ENCODE measurements around the gene PPP4R2.
A peak's percentile ranks its signal among the peaks of the same experiment; 100 is the strongest.
"Not testable (repeated sequence)": the region's sequence is repeated elsewhere in the genome, so short reads cannot be mapped to it uniquely, and the experiment has no call there.

The PPP4R2 gene

GRCh38 chr3:73026111-73026759 is 29.6 kb downstream of the PPP4R2 start:
- no peak for DNase-seq

- DNase-seq, result no peak
Observed at GRCh38 chr3:73026760-73027113, 30.1 kb downstream of the PPP4R2 start.

GRCh38 chr3:73028803-73029202 is 32.2 kb downstream of the PPP4R2 start:
- no peak for DNase-seq

GRCh38 chr3:73029321-73029796 is 32.7 kb downstream of the PPP4R2 start:
- peak; percentile 17 for DNase-seq

GRCh38 chr3:73030073-73030597 is 33.5 kb downstream of the PPP4R2 start:
- DNase-seq, result no peak

GRCh38 chr3:73031573-73032103 is 35.0 kb downstream of the PPP4R2 start:
- DNase-seq, result no peak

GRCh38 chr3:73036694-73037591 is 40.3 kb downstream of the PPP4R2 start:
- DNase-seq, result no peak

GRCh38 chr3:73041537-73041936 is 44.9 kb downstream of the PPP4R2 start:
- no peak for DNase-seq

GRCh38 chr3:73043414-73043813 is 46.8 kb downstream of the PPP4R2 start:
- no peak for DNase-seq

- DNase-seq, result no peak
Observed at GRCh38 chr3:73045391-73045790, 48.8 kb downstream of the PPP4R2 start.

GRCh38 chr3:73046195-73046594 is 49.6 kb downstream of the PPP4R2 start:
- DNase-seq, result no peak

- no peak for DNase-seq
Observed at GRCh38 chr3:73049319-73049718, 52.7 kb downstream of the PPP4R2 start.

GRCh38 chr3:73052857-73053256 is 56.2 kb downstream of the PPP4R2 start:
- DNase-seq, result no peak

GRCh38 chr3:73055583-73055982 is 59.0 kb downstream of the PPP4R2 start:
- no peak for DNase-seq

GRCh38 chr3:73056014-73056844 is 59.6 kb downstream of the PPP4R2 start:
- DNase-seq, result peak; percentile 35

- DNase-seq, result no peak
Observed at GRCh38 chr3:73056845-73057150, 60.2 kb downstream of the PPP4R2 start.

GRCh38 chr3:73060302-73060723 is 63.7 kb downstream of the PPP4R2 start:
- no peak for DNase-seq

- no peak for DNase-seq
Observed at GRCh38 chr3:73061416-73061815, 64.8 kb downstream of the PPP4R2 start, which contains the start of gene EBLN2. Gene EBLN2 (plus strand): TSS chr3:73061659. CDS start chr3:73062082, 423 bp downstream.

- DNase-seq, result not testable (repeated sequence)
Observed at GRCh38 chr3:73066243-73066642, 69.6 kb downstream of the PPP4R2 start.

GRCh38 chr3:73068419-73068818 is 71.8 kb downstream of the PPP4R2 start:
- no peak for DNase-seq

- DNase-seq, result no peak
Observed at GRCh38 chr3:73069187-73069586, 72.6 kb downstream of the PPP4R2 start.

GRCh38 chr3:73069775-73070444 is 73.3 kb downstream of the PPP4R2 start:
- DNase-seq, result no peak
